ENCODE measurements around the gene GSTM5.

- TF ChIP-seq TAF1 (IDR thresholded peaks at IDR 0.05; ENCODE audit: low read depth, low read length) (no peak), POLR2A (IDR thresholded peaks at IDR 0.05; ENCODE audit: low read depth, low read length) (no peak), POLR2AphosphoS5 (IDR thresholded peaks at IDR 0.05; ENCODE audit: low read depth, low read length) (no peak), SPI1 (IDR thresholded peaks at IDR 0.05; ENCODE audit: low read depth, low read length) (no peak), PAX5 (IDR thresholded peaks at IDR 0.05; ENCODE audit: insufficient read depth, low read length, severe bottlenecking) (no peak)
Observed at GRCh38 chr1:109664671-109665070, 47.4 kb upstream of the GSTM5 start.

All from GM12891 (cell line).